Measurements from ENCODE around the gene SLC22A23.

DNA sequence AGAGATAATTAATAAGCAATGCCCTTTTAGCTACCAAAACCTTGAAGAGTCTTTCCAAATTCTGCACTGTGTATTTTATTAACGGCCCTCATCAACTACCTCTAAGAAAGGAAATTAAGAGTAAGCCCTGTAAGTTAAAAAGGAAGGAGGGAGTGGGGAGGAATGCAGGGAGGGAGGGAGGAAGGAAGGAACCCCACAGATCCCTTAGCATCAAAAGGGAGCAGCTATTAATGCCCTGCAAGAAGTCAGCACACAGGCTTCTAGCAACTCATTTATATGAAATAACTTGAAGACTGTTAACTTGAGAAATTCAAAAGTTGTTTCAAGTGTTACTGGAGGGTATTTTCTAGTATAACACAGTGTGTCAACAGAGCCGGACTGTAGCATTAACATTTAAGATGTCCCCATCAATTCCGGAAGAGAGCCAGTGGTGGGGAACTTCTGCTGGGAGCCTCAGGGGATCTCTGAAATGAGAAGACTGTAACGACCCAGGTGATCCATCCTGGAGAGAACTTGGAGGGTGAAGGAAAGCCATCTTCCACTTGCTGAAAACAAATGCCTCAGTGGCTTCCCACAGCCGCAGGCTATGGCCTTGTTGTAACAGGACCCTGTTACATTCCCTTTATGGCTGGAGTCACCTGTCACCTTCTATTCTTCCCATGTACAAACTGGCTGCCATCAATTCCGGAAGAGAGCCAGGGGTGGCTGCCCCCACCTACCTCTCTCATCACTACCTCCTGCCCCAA, 33.2 kb downstream of the SLC22A23 start:
- TF ChIP-seq EP300 (IDR thresholded peaks at IDR 0.05) (no peak), POLR2A (IDR thresholded peaks at IDR 0.05) (no peak)
- TF ChIP-seq, protein P1, sequence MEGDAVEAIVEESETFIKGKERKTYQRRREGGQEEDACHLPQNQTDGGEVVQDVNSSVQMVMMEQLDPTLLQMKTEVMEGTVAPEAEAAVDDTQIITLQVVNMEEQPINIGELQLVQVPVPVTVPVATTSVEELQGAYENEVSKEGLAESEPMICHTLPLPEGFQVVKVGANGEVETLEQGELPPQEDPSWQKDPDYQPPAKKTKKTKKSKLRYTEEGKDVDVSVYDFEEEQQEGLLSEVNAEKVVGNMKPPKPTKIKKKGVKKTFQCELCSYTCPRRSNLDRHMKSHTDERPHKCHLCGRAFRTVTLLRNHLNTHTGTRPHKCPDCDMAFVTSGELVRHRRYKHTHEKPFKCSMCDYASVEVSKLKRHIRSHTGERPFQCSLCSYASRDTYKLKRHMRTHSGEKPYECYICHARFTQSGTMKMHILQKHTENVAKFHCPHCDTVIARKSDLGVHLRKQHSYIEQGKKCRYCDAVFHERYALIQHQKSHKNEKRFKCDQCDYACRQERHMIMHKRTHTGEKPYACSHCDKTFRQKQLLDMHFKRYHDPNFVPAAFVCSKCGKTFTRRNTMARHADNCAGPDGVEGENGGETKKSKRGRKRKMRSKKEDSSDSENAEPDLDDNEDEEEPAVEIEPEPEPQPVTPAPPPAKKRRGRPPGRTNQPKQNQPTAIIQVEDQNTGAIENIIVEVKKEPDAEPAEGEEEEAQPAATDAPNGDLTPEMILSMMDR (IDR thresholded peaks at IDR 0.05) = no peak

All from stomach (tissue), 4 donors.